SU-DHL-6 (cell line): Measurements from ENCODE around the gene IQCF2.

Experiments
- CTCF ChIP-seq: fragments of 200-600 bp; sonication (generic); IDR thresholded peaks from one replicate; pipeline ENCODE4 v1.5.1; 2017; ENCODE audit warnings: antibody characterized with exemption, mild to moderate bottlenecking, low read length, moderate library complexity; ENCODE audit not compliant: insufficient read depth, poor library complexity, severe bottlenecking
- EZH2phosphoT487 ChIP-seq: fragments of 200-600 bp; sonication (generic), shearing (Covaris generic); conservative IDR thresholded peaks from 2 replicates; pipeline ENCODE4 v1.6.1; 2018; ENCODE audit warnings: mild to moderate bottlenecking, antibody characterized with exemption, low read length, moderate library complexity, mixed read lengths

DNA sequence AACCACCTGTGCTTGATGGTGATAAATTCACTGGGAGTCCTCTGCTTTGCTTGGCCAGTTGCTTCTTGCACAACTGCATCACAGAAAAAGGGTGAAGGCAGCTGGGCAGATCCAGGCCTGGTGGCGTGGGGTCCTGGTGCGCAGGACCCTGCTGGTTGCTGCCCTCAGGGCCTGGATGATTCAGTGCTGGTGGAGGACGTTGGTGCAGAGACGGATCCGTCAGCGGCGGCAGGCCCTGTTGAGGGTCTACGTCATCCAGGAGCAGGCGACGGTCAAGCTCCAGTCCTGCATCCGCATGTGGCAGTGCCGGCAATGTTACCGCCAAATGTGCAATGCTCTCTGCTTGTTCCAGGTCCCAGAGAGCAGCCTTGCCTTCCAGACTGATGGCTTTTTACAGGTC is 31.1 kb upstream of the IQCF2 start:
- no peak for TF ChIP-seq CTCF
- no peak for TF ChIP-seq EZH2phosphoT487
